ENCODE data around the gene NOM1.

GRCh38 chr7:157002819-157003421, 53.4 kb downstream of the NOM1 start:
- no peak for TF ChIP-seq CTCF (IDR thresholded peaks at IDR 0.05 in 4 of 5, conservative IDR thresholded peaks at IDR 0.05 in 1 of 5)
- TF ChIP-seq POLR2A (IDR thresholded peaks at IDR 0.05): no peak

All from gastrocnemius medialis (tissue), 4 donors.